Activated CD8-positive, alpha-beta T cell treated with anti-CD3 and anti-CD28 coated beads for 36 hours (primary cell): ENCODE measurements around the gene ATG16L2. TPM values are rescaled to one million over a fixed set of nuclear protein-coding genes. Genes with fewer than 3 reads are reported as not detected.
"Not testable (repeated sequence)": the region's sequence is repeated elsewhere in the genome, so short reads cannot be mapped to it uniquely, and the experiment has no call there.

Experiments used
- ATAC-seq: fragments of 200-7000 bp; cut with Tn5 transposase; one replicate; pipeline ENCODE4 v1.10.0; 2021; ENCODE audit warnings: mild to moderate bottlenecking, moderate library complexity
- CTCF ChIA-PET: fragments of 350-600 bp; sonication (Branson Sonifier 250); formaldehyde crosslinking; loops from one replicate; lab custom pipeline; 2021; ENCODE audit warnings: antibody characterized with exemption; lab: Charles Lee
- POLR2A ChIA-PET: fragments of 350-600 bp; sonication (Branson Sonifier 250); formaldehyde crosslinking; loops from one replicate; lab custom pipeline; 2021; ENCODE audit warnings: antibody characterized with exemption; lab: Charles Lee
- DNase-seq: peaks from one replicate; pipeline ENCODE4 v3.0.0-alpha.2; 2020
- H3K27ac Mint-ChIP-seq: one replicate; pipeline ENCODE4 v1.8.0; 2021; ENCODE audit warnings: mild to moderate bottlenecking, mixed read lengths
- H3K27me3 Mint-ChIP-seq: one replicate; pipeline ENCODE4 v1.8.0; 2021; ENCODE audit warnings: mixed read lengths
- H3K36me3 Mint-ChIP-seq: one replicate; pipeline ENCODE4 v1.8.0; 2021; ENCODE audit warnings: low read depth, mixed read lengths
- H3K4me1 Mint-ChIP-seq: one replicate; pipeline ENCODE4 v1.8.0; 2021; ENCODE audit warnings: low read depth, mixed read lengths
- H3K4me3 Mint-ChIP-seq: one replicate; pipeline ENCODE4 v1.8.0; 2021; ENCODE audit warnings: mild to moderate bottlenecking, moderate library complexity, mixed read lengths
- H3K9me3 Mint-ChIP-seq: one replicate; pipeline ENCODE4 v1.8.0; 2021; ENCODE audit warnings: mixed read lengths
- CTCF ChIP-seq: fragments of 200-600 bp; IDR thresholded peaks from one replicate; pipeline ENCODE4 v1.8.0; 2022; ENCODE audit warnings: antibody characterized with exemption, mild to moderate bottlenecking
- intact Hi-C: fragments of 100-400 bp; cut with micrococcal nuclease; formaldehyde crosslinking; loops from one replicate; pipeline ENCODE4 v1.10.0; 2022
- total RNA-seq, 2 experiments: library from RNA; stranded (reverse); gene quantifications; one replicate each; pipeline ENCODE4 v1.2.3, GENCODE V29; 2021

The ATG16L2 gene
- total RNA-seq, 2 experiments from 2014 or later, result 70.8 to 71.4 TPM

DNA sequence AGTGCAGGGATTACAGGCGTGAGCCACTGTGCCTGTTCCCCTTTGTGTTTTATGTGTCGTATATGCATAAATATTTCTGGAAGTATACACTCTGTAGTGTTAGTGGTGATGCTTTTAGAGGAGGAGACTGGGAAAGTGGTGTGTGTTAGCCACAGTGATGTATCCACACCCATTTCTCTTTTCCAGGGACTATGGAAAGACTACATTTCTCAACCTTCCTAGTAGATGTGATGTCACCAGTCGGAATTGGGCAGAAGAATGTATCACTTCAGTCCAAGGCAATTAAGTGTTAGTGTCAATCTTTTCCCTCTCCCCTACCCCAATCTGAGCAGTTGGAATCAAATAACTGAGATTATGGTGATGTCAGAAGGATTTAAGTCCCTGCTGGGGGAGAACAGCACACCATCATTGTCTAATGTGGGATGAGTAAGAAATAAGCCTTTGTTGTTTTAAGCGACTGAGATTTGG, 5.8 kb upstream of the ATG16L2 start:
- POLR2A ChIA-PET, result interaction anchor here (0.6 to 2.6 kb wide), 3 partner anchors 15 to 83 kb away, joined by 3 to 11 read pairs (median 4); partner anchors contain the start of gene STARD10
- no peak for ATAC-seq

DNA sequence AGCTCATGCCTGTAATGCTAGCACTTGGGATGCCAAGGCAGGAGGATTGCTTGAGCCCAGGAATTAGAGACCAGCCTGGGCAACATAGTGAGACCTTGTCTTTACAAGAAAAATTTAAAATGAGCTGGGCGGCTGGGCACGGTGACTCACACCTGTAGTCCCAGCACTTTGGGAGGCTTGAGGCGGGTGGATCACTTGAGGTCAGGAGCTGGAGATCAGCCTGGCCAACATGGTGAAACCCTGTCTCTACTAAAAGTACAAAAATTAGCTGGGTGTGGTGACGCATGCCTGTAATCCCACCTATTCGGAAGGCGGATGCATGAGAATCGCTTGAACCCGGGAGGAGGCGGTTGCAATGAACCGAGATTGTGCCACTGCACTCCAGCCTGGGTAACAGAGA, 2.5 kb upstream of the ATG16L2 start:
- peak overlapping the region; percentile 96 for H3K4me3 Mint-ChIP-seq
- H3K27me3 Mint-ChIP-seq, DNase-seq, intact Hi-C loops, H3K9me3 Mint-ChIP-seq, ATAC-seq, H3K27ac Mint-ChIP-seq: not testable (repeated sequence)
- POLR2A ChIA-PET, result interaction anchor here (2.9 to 5.1 kb wide), 2 partner anchors 18 to 88 kb away, joined by 23 to 43 read pairs; partner anchors contain the start of gene STARD10
- CTCF ChIA-PET, result interaction anchor here (1.0 to 6.5 kb wide), 5 partner anchors 18 to 366 kb away, joined by 3 to 74 read pairs (median 8); partner anchors contain the start of gene STARD10
- H3K4me1 Mint-ChIP-seq, result peaks cover 25% of the 10 kb centered on the region
- peaks cover 53% of the 10 kb centered on the region for H3K36me3 Mint-ChIP-seq

More for the DNA sequence above, 5.8 kb upstream of the ATG16L2 start:
- Mint-ChIP-seq H3K27me3 (no peaks in the 10 kb centered on the region), H3K36me3 (peaks cover 45% of the 10 kb centered on the region), H3K27ac (no peak overlapping the region), H3K9me3 (no peaks in the 10 kb centered on the region), H3K4me1 (peaks cover 19% of the 10 kb centered on the region), H3K4me3 (no peak overlapping the region)
- intact Hi-C loops, result no loop called here
- DNase-seq, result no peak
- no peak for TF ChIP-seq CTCF
- CTCF ChIA-PET, result interaction anchor here (1.2 to 2.7 kb wide), 2 partner anchors 14 kb away, joined by 3 to 9 read pairs; partner anchors contain the start of gene STARD10

GRCh38 chr11:72812604-72812966, 1.6 kb upstream of the ATG16L2 start:
- POLR2A ChIA-PET, result interaction anchor here (0.6 to 5.5 kb wide), 14 partner anchors 9 to 116 kb away, joined by 3 to 43 read pairs (median 5); partner anchors contain the start of gene STARD10
- no peak for TF ChIP-seq CTCF
- CTCF ChIA-PET, result interaction anchor here (0.8 to 6.5 kb wide), 13 partner anchors 14 to 366 kb away, joined by 3 to 74 read pairs (median 7); partner anchors contain the start of gene STARD10
- peaks cover 28% of the 10 kb centered on the region for H3K4me1 Mint-ChIP-seq
- DNase-seq, result no peak
- intact Hi-C loops, result no loop called here
- peak overlapping the region; percentile 96 for H3K4me3 Mint-ChIP-seq
- ATAC-seq, result no peak
- peaks cover 49% of the 10 kb centered on the region for H3K36me3 Mint-ChIP-seq
- H3K27me3 Mint-ChIP-seq, result no peaks in the 10 kb centered on the region
- H3K27ac Mint-ChIP-seq, result peak overlapping the region; percentile 98
- no peaks in the 10 kb centered on the region for H3K9me3 Mint-ChIP-seq

GRCh38 chr11:72812967-72813739, 1.1 kb upstream of the ATG16L2 start:
- peak overlapping the region; percentile 96 for H3K4me3 Mint-ChIP-seq
- no peaks in the 10 kb centered on the region for H3K27me3 Mint-ChIP-seq
- intact Hi-C loops, result no loop called here
- ChIA-PET CTCF (interaction anchor here (0.6 to 6.5 kb wide), 20 partner anchors 15 to 575 kb away, joined by 3 to 74 read pairs (median 4); partner anchors contain the start of gene STARD10), POLR2A (interaction anchor here (0.6 to 5.5 kb wide), 22 partner anchors 9 to 365 kb away, joined by 3 to 43 read pairs (median 4); partner anchors contain the start of genes FCHSD2 and STARD10)
- peak; percentile 83 for TF ChIP-seq CTCF
- ATAC-seq (peak; percentile 65), DNase-seq (peak; percentile 93)
- peak overlapping the region; percentile 98 for H3K27ac Mint-ChIP-seq
- H3K36me3 Mint-ChIP-seq, result peaks cover 54% of the 10 kb centered on the region
- H3K4me1 Mint-ChIP-seq, result peaks cover 30% of the 10 kb centered on the region
- no peaks in the 10 kb centered on the region for H3K9me3 Mint-ChIP-seq

- H3K9me3 Mint-ChIP-seq, result no peaks in the 10 kb centered on the region
- H3K4me3 Mint-ChIP-seq, result peak overlapping the region; percentile 96
- ATAC-seq (peak; percentile 60), DNase-seq (peak; percentile 85)
- ChIA-PET CTCF (interaction anchor here (0.6 to 6.5 kb wide), 17 partner anchors 15 to 367 kb away, joined by 3 to 74 read pairs (median 5); partner anchors contain the start of gene STARD10), POLR2A (interaction anchor here (0.6 to 5.5 kb wide), 16 partner anchors 8 to 365 kb away, joined by 3 to 43 read pairs (median 5); partner anchors contain the start of genes FCHSD2 and STARD10)
- no peaks in the 10 kb centered on the region for H3K27me3 Mint-ChIP-seq
- H3K36me3 Mint-ChIP-seq, result peaks cover 53% of the 10 kb centered on the region
- H3K4me1 Mint-ChIP-seq, result peaks cover 28% of the 10 kb centered on the region
- peak overlapping the region; percentile 98 for H3K27ac Mint-ChIP-seq
- intact Hi-C loops, result no loop called here
- no peak for TF ChIP-seq CTCF
Observed at GRCh38 chr11:72813740-72814285, 398 bp upstream of the ATG16L2 start.
